Epithelial cell of esophagus (primary cell): ENCODE measurements around the gene EIF2A.

Experiments
- DNase-seq: peaks from one replicate; pipeline ENCODE4 v3.0.0; 2010; ENCODE audit warnings: low read depth
- H3K4me3 ChIP-seq: 2 replicates; pipeline ENCODE4 v1.5.1; 2011; ENCODE audit warnings: mild to moderate bottlenecking, low read length, control low read depth
- CTCF ChIP-seq: IDR thresholded peaks from 2 replicates; pipeline ENCODE4 v1.5.1; 2011; ENCODE audit warnings: low read depth, mild to moderate bottlenecking, low read length, control low read depth, inconsistent platforms; ENCODE audit not compliant: insufficient read depth; ENCODE audit errors: missing control alignments

EIF2A gene

GRCh38 chr3:150540991-150541390 is 5.6 kb upstream of the EIF2A start:
- H3K4me3 ChIP-seq = no peak overlapping the region
- TF ChIP-seq CTCF = no peak
- DNase-seq = no peak

GRCh38 chr3:150543128-150543527 is 3.5 kb upstream of the EIF2A start:
- H3K4me3 ChIP-seq = no peak overlapping the region
- no peak for TF ChIP-seq CTCF
- no peak for DNase-seq

GRCh38 chr3:150543531-150543930 is 3.1 kb upstream of the EIF2A start:
- no peak for TF ChIP-seq CTCF
- DNase-seq = no peak
- no peak overlapping the region for H3K4me3 ChIP-seq

- H3K4me3 ChIP-seq = no peak overlapping the region
- no peak for TF ChIP-seq CTCF
- peak; percentile 64 for DNase-seq
Measured at GRCh38 chr3:150544041-150544440, 2.5 kb upstream of the EIF2A start.

GRCh38 chr3:150544726-150545125 is 1.9 kb upstream of the EIF2A start:
- TF ChIP-seq CTCF = no peak
- H3K4me3 ChIP-seq = peak overlapping the region; percentile 84
- no peak for DNase-seq

GRCh38 chr3:150545419-150546225 is 965 bp upstream of the EIF2A start:
- TF ChIP-seq CTCF = peak; percentile 8
- peak; percentile 44 for DNase-seq
- H3K4me3 ChIP-seq = peak overlapping the region; percentile 84

- H3K4me3 ChIP-seq = peak overlapping the region; percentile 84
- TF ChIP-seq CTCF = no peak
- DNase-seq = peak; percentile 40
Measured at GRCh38 chr3:150547045-150547741, 606 bp downstream of the EIF2A start.
